GM12878 (cell line): ENCODE data around the gene SRSF10. TPM values are rescaled to one million over a fixed set of nuclear protein-coding genes. Genes with fewer than 3 reads are reported as not detected.

Experiments used
- ATAC-seq: fragments of 200-7000 bp; cut with Tn5 transposase; 3 replicates; pipeline ENCODE4 v1.9.1; 2020; ENCODE audit warnings: mild to moderate bottlenecking, moderate library complexity
- BruUV-seq: library from RNA; stranded (reverse); fragments of 400-500 nt; replicated peaks from 2 replicates; lab custom pipeline; 2021; lab: Mats Ljungman, UMichigan
- CTCF ChIA-PET: fragments of 300-600 bp; sonication (Branson Sonifier 250); formaldehyde crosslinking; extraction: SDS; loops from one replicate; lab custom pipeline; 2021; ENCODE audit warnings: inconsistent platforms; lab: Yijun Ruan, JAX
- POLR2A ChIA-PET: fragments of 350-600 bp; formaldehyde crosslinking; extraction: SDS; loops from one replicate; lab custom pipeline; 2021; ENCODE audit warnings: inconsistent platforms; lab: Charles Lee
- RAD21 ChIA-PET: fragments of 300-600 bp; sonication (Branson Sonifier 250); formaldehyde crosslinking; loops from one replicate; lab custom pipeline; 2023; ENCODE audit warnings: antibody characterized with exemption; ENCODE audit not compliant: unreplicated experiment; lab: Charles Lee
- SMC1A ChIA-PET: fragments of 300-600 bp; sonication (Branson Sonifier 250); formaldehyde crosslinking; loops from one replicate; lab custom pipeline; 2023; ENCODE audit not compliant: unreplicated experiment, uncharacterized antibody; lab: Charles Lee
- DNase-seq: peaks from one replicate; pipeline ENCODE4 v3.0.0-alpha.2; 2011; ENCODE audit warnings: low read depth, low spot score
- FAIRE-seq: peaks from 3 replicates; lab custom pipeline; 2011; peaks lifted over from hg19 to GRCh38; lab: Jason Lieb, UNC
- H2AFZ ChIP-seq: 2 replicates; pipeline ENCODE4 v1.6.0; 2011; ENCODE audit warnings: low read depth, low read length, control low read depth; ENCODE audit not compliant: control insufficient read depth
- H3K27ac ChIP-seq: 2 replicates; pipeline ENCODE4 v1.5.1; 2011; ENCODE audit warnings: control low read depth; ENCODE audit not compliant: control insufficient read depth, insufficient read depth
- H3K27me3 ChIP-seq, 2 experiments: replicated peaks in 1 of 2; 2 replicates each; pipeline versions ENCODE4 v1.6.0 to v1.6.1; 2011; ENCODE audit warnings: low read length in 1 of 2; ENCODE audit not compliant: control insufficient read depth in 2 of 2, insufficient read depth in 2 of 2
- H3K36me3 ChIP-seq, 2 experiments: 2 replicates each; pipeline ENCODE4 v1.5.1; 2011; ENCODE audit warnings: low read length in 1 of 2; ENCODE audit not compliant: control insufficient read depth in 2 of 2, insufficient read depth in 2 of 2
- H3K4me1 ChIP-seq: 2 replicates; pipeline ENCODE4 v1.6.1; 2011; ENCODE audit warnings: mild to moderate bottlenecking, low read length, moderate library complexity, mixed read lengths; ENCODE audit not compliant: control insufficient read depth, insufficient read depth
- H3K4me2 ChIP-seq: 2 replicates; pipeline ENCODE4 v1.6.0; 2011; ENCODE audit warnings: control low read depth; ENCODE audit not compliant: control insufficient read depth, insufficient read depth
- H3K4me3 ChIP-seq: fragments of 200-600 bp; sonication (generic); 2 replicates; pipeline ENCODE4 v1.5.1; 2016
- H3K79me2 ChIP-seq: 2 replicates; pipeline ENCODE4 v1.6.0; 2011; ENCODE audit warnings: low read length; ENCODE audit not compliant: control insufficient read depth, insufficient read depth
- H3K9ac ChIP-seq: 2 replicates; pipeline ENCODE4 v1.8.0; 2011; ENCODE audit warnings: low read length, control low read depth, mixed read lengths; ENCODE audit not compliant: control insufficient read depth, insufficient read depth
- H3K9me3 ChIP-seq: replicated peaks from 3 replicates; pipeline ENCODE4 v1.5.1; 2011; ENCODE audit warnings: mild to moderate bottlenecking, low read length; ENCODE audit not compliant: control insufficient read depth, insufficient read depth
- H4K20me1 ChIP-seq: 2 replicates; pipeline ENCODE4 v1.6.0; 2011; ENCODE audit not compliant: control insufficient read depth, insufficient read depth
- MEF2B ChIP-seq: fragments of 450-650 bp; IDR thresholded peaks from 2 replicates; pipeline ENCODE4 v1.6.1; 2018; ENCODE audit warnings: mild to moderate bottlenecking, moderate library complexity; ENCODE audit not compliant: partially characterized antibody, poor library complexity, severe bottlenecking
- SREBF1 ChIP-seq: IDR thresholded peaks from 2 replicates; pipeline ENCODE4 v1.6.1; 2012; ENCODE audit warnings: mild to moderate bottlenecking, low read length
- WGBS: methylation state at CpG from one replicate; pipeline ENCODE4 v1.1.6; 2016; ENCODE audit warnings: low lambda C conversion rate; ENCODE audit not compliant: insufficient replicate concordance, insufficient coverage; ENCODE audit errors: missing lambda C conversion rate; 5-methylcytosine and 5-hydroxymethylcytosine counted together
- in situ Hi-C: fragments of 300-500 bp; cut with MboI; formaldehyde crosslinking; loops from 9 replicates; pipeline ENCODE4 v1.14.3; 2018; ENCODE audit warnings: mixed read lengths
- intact Hi-C: fragments of 100-400 bp; cut with micrococcal nuclease; formaldehyde crosslinking; loops from one replicate; pipeline ENCODE4 v1.14.2; 2022; ENCODE audit not compliant: unreplicated experiment
- polyA plus RNA-seq, 11 experiments: library from polyadenylated mRNA; depleted of rRNA in 4 of 11; unstranded in 6 of 11; stranded (reverse) in 5 of 11; fragments of >200 nt; fragmentation: Nextera tagmentation in 4 of 11; fragmentation: Illumina TruSeq in 1 of 11; extraction: Ambion mirVana in 4 of 11; extraction: Trizol in 1 of 11; gene quantifications; 1 replicate in 1 of 11; 2 replicates in 10 of 11; pipeline versions ENCODE4 v1.2.1 to v1.2.3, GENCODE V29; 2011 to 2016; ENCODE audit warnings: inconsistent platforms in 2 of 11, missing spikeins in 2 of 11, low read depth in 1 of 11
- total RNA-seq, 4 experiments: library from RNA; depleted of rRNA in 3 of 4; stranded (reverse); fragments of >200 nt in 3 of 4; fragmentation: Illumina TruSeq in 1 of 4; extraction: Trizol in 1 of 4; gene quantifications; 2 replicates each; pipeline versions ENCODE4 v1.2.1 to v1.2.3, GENCODE V29; 2013 to 2021
- TF ChIP-seq, protein P1 (sequence below): fragments of 450-650 bp; IDR thresholded peaks from 2 replicates; pipeline ENCODE4 v1.6.1; 2016; ENCODE audit warnings: mild to moderate bottlenecking

The SRSF10 gene
- total and polyA plus RNA-seq, 10 of the 15 experiments (the other 5 are each of a cell fraction or from before 2014, with no cell fraction given): 157 to 279 (median 222) TPM

DNA sequence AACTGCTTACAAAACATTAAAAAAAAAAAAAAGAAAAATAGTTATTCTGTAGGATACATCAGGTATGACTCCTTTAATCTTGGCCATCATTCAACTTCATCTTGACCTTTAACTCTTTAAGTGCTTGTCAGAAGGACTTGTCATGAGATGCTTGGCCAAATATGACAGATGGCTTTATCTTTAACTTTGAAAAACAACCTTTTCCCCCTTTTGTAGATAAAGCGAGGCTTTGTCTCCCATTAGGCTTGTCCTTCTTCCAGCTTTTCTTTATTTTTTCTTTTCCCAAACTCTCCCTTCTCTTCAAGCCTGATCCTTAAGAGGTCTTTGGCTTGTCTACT is 2.3 kb downstream of the SRSF10 start:
- TF ChIP-seq SREBF1 (no peak), MEF2B (no peak)
- TF ChIP-seq, protein P1, sequence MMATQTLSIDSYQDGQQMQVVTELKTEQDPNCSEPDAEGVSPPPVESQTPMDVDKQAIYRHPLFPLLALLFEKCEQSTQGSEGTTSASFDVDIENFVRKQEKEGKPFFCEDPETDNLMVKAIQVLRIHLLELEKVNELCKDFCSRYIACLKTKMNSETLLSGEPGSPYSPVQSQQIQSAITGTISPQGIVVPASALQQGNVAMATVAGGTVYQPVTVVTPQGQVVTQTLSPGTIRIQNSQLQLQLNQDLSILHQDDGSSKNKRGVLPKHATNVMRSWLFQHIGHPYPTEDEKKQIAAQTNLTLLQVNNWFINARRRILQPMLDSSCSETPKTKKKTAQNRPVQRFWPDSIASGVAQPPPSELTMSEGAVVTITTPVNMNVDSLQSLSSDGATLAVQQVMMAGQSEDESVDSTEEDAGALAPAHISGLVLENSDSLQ: 0 out of 2 replicates have a peak, but pooled peaks have one; percentile 39
- peak overlapping the region; percentile 99 for H3K9ac ChIP-seq
- in situ Hi-C loops (no loop called here), intact Hi-C loops (loop anchor here (1.0 kb wide), 1 partner anchor 50 kb away; no protein-coding TSS in a partner anchor)
- no peak overlapping the region for H2AFZ ChIP-seq
- H3K36me3 ChIP-seq: peaks cover 0 to 21% of the 10 kb centered on the region in 2 experiments
- H3K27ac ChIP-seq: peak overlapping the region; percentile 98; the same call in 1 of the 2 replicates
- TSS peak; percentile 49 for BruUV-seq
- H3K79me2 ChIP-seq: peaks cover 77% of the 10 kb centered on the region
- DNase-seq (no peak), ATAC-seq (no peak), FAIRE-seq (no peak)
- H3K4me3 ChIP-seq: peak overlapping the region; percentile 91
- H3K9me3 ChIP-seq: no peaks in the 10 kb centered on the region
- peak overlapping the region; percentile 58 for H3K4me2 ChIP-seq
- ChIA-PET CTCF (interaction anchor here (1.1 to 2.8 kb wide), 3 partner anchors 14 to 50 kb away, joined by 3 to 13 read pairs (median 8); no protein-coding TSS in a partner anchor), SMC1A (interaction anchor here (0.6 to 8.4 kb wide), 7 partner anchors 10 to 50 kb away, joined by 3 to 63 read pairs (median 5); partner anchors contain the start of gene PNRC2), POLR2A (interaction anchor here (0.6 to 9.4 kb wide), 5 partner anchors 13 to 48 kb away, joined by 3 to 108 read pairs (median 25); partner anchors contain the start of gene PNRC2), RAD21 (interaction anchor here (1.3 to 4.6 kb wide), 4 partner anchors 14 to 26 kb away, joined by 3 to 29 read pairs (median 24); partner anchors contain the start of gene PNRC2)
- H3K4me1 ChIP-seq: peaks cover 17% of the 10 kb centered on the region
- WGBS: 0% methylated on average over 1 of the region's 1 CpG
- H3K27me3 ChIP-seq: no peaks in the 10 kb centered on the region
- peaks cover 3% of the 10 kb centered on the region; the same call in 1 of the 2 replicates for H4K20me1 ChIP-seq
